ENCODE measurements around the gene DECR2. TPM values are rescaled to one million over a fixed set of nuclear protein-coding genes. Genes with fewer than 3 reads are reported as not detected.

DECR2 gene
- total and polyA plus RNA-seq, 9 of the 15 experiments (the other 6 are each of a cell fraction or from before 2014, with no cell fraction given): 1.0 to 31.9 (median 10.3) TPM

- no peak for DNase-seq (ENCODE audit: extremely low read depth in 1 of 4, low spot score in 3 of 4)
- POLR2A ChIA-PET: interaction anchor here (0.9 to 1.0 kb wide), 2 partner anchors 12 to 34 kb away, joined by 3 to 5 read pairs; no protein-coding TSS in a partner anchor
- H3K4me1 ChIP-seq (replicated peaks in 1 of 2; ENCODE audit: control insufficient read depth in 2 of 2, insufficient read depth in 2 of 2, low read length in 2 of 2): peaks cover 22 to 52% of the 10 kb centered on the region in 2 experiments
- H3K4me2 ChIP-seq (ENCODE audit: insufficient read depth, low read length): peak overlapping the region; percentile 49; the same call in 1 of the 2 replicates
- H2AFZ ChIP-seq (ENCODE audit: low read depth, low read length): peak overlapping the region; percentile 84
- 67% methylated on average over 10 of the region's 12 CpGs for WGBS (ENCODE audit: insufficient coverage, low coverage, missing lambda C conversion rate)
- H3K9me1 ChIP-seq (ENCODE audit: control insufficient read depth, insufficient read depth, low read length): no peaks in the 10 kb centered on the region
- peaks cover 19% of the 10 kb centered on the region for H3K79me2 ChIP-seq (ENCODE audit: control insufficient read depth, insufficient read depth, low read length)
- no peaks in the 10 kb centered on the region for H3K9me3 ChIP-seq (replicated peaks; ENCODE audit: control insufficient read depth, insufficient read depth, low read depth, low read length)
- H3K27me3 ChIP-seq (ENCODE audit: control insufficient read depth in 2 of 2, insufficient read depth in 2 of 2, low read length in 2 of 2): no peaks in the 10 kb centered on the region
- TF ChIP-seq RBFOX2 (IDR thresholded peaks at IDR 0.05; ENCODE audit: low read depth, low read length) (0 out of 2 replicates have a peak, but pooled peaks have one; percentile 18), ZNF263 (CRISPR knock-in tag; IDR thresholded peaks at IDR 0.05; ENCODE audit: borderline replicate concordance) (0 out of 2 replicates have a peak, but pooled peaks have one; percentile 29), HDAC8 (tag; IDR thresholded peaks at IDR 0.05) (no peak), ZBTB33 (CRISPR knock-in tag; IDR thresholded peaks at IDR 0.05) (peak; percentile 52; the same call in 1 of the 2 replicates)
- peak overlapping the region; percentile 52 for H3K27ac ChIP-seq (ENCODE audit: extremely low read depth, low read depth, low read length)
- CTCF ChIA-PET (ENCODE audit: low intra/inter-chr PET ratio): no interaction called here
- peak overlapping the region; percentile 51 to 89 for H3K9ac ChIP-seq (ENCODE audit: insufficient read depth in 1 of 2, low read depth in 2 of 2, low read length in 2 of 2)
- BruUV-seq (replicated peaks): no TSS peak
- no peak for FAIRE-seq
- no peaks in the 10 kb centered on the region for H4K20me1 ChIP-seq (replicated peaks; ENCODE audit: control insufficient read depth, insufficient read depth, low read length)
- H3K36me3 ChIP-seq (ENCODE audit: control insufficient read depth, insufficient read depth, low read length): peaks cover 7% of the 10 kb centered on the region; the same call in 1 of the 3 replicates
- intact Hi-C loops (cut with micrococcal nuclease) (no loop called here), in situ Hi-C loops (cut with MboI) (no loop called here)
- H3K4me3 ChIP-seq: no peak overlapping the region
- ATAC-seq: no peak
Measured at GRCh38 chr16:404971-405486, 3.3 kb downstream of the DECR2 start.

Data from K562 (cell line).